ENCODE results near the gene ZNF792.

The ZNF792 gene

GRCh38 chr19:35005256-35005977 lies 41.4 kb upstream of the ZNF792 start:
- Histone ChIP-seq H3K36me3 (replicated peaks) (peaks cover 17% of the 10 kb centered on the region), H3K27ac (peak overlapping the region; percentile 30), H3K27me3 (replicated peaks) (no peaks in the 10 kb centered on the region), H3K4me3 (ENCODE audit: low read depth, low read length) (no peak overlapping the region)
- no peak for DNase-seq
- no peak for TF ChIP-seq CTCF (IDR thresholded peaks at IDR 0.05; ENCODE audit: low read depth, low read length, missing control alignments)
- in situ Hi-C loops (cut with HindIII; ENCODE audit: low pct_ligation_motif_present, low sequenced_read_pairs): no loop called here

GRCh38 chr19:35004517-35005255 lies 40.7 kb upstream of the ZNF792 start:
- in situ Hi-C loops (cut with HindIII; ENCODE audit: low pct_ligation_motif_present, low sequenced_read_pairs): no loop called here
- H3K27me3 ChIP-seq (replicated peaks): no peaks in the 10 kb centered on the region
- H3K36me3 ChIP-seq (replicated peaks): peaks cover 10% of the 10 kb centered on the region
- DNase-seq: no peak
- H3K27ac ChIP-seq: no peak overlapping the region
- H3K4me3 ChIP-seq (ENCODE audit: low read depth, low read length): no peak overlapping the region
- no peak for TF ChIP-seq CTCF (IDR thresholded peaks at IDR 0.05; ENCODE audit: low read depth, low read length, missing control alignments)

DNA sequence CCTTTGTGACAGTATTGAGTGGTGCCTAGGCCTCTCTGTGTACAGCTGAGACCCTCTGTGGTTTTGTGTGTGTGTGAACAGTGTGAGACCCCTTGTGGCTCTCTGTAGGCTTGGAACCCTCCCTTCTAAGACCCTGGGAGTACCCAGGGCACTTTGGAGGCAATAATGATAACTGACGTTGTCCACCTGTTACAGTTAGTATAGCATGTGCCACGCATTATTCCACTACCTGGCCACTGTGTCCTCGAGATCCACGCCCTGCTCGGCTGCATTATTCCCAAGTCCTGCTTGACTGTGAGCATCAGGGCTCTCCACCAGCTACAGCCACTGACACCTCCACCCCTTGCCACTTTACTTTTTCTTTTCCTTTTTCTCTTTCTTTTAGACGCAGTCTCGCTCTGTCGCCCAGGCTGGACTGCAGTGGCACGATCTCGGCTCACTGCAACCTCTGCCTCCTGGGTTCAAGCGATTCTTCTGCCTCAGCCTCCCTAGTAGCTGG lies 38.1 kb upstream of the ZNF792 start:
- no peak overlapping the region for H3K27ac ChIP-seq
- DNase-seq: no peak
- no peaks in the 10 kb centered on the region for H3K27me3 ChIP-seq (replicated peaks)
- H3K36me3 ChIP-seq (replicated peaks): no peaks in the 10 kb centered on the region
- in situ Hi-C loops (cut with HindIII; ENCODE audit: low pct_ligation_motif_present, low sequenced_read_pairs): no loop called here
- H3K4me3 ChIP-seq (ENCODE audit: low read depth, low read length): no peak overlapping the region
- TF ChIP-seq CTCF (IDR thresholded peaks at IDR 0.05; ENCODE audit: low read depth, low read length, missing control alignments): no peak

DNA sequence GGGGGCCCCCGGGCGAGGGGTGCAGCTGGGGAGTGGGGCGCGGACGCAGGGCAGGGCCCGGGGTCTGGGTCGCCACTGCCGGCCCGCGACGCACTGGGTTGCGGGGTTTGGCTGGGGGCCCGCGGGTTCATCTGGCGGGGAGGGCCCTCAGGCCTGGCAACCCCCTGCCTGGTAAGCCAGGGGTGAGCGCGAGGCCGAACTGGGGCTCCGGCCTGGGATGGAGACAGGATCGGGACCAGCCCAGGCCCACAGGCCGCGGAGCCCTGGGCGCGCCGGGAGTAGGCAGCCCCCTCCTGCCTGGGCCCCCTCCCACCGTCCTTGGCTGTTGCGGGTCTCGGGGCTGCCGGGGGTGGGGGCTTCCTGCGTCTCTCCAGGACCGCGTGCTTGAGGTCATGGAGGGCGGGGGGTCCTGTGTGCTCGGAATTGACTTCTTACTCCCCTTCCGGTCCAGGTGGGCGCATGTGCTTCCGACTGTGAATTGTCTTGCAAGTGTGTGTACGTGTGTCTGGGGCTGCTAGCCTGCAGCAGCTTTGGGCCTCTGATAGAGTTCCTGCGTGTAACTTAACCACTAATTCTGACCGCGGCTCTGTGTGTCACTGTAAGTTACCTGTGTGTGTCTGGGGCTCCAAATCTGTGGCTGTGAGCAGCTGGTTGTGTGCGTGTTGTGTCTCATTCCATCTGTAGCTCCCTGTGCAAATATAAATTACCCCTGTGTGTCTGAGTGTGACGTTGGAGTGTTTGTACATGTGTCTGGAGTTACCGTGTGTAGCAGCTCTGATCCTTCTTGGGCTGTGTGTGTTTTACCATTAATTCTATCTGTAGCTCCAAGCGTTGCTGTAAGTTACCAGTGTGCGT lies 36.8 kb upstream of the ZNF792 start:
- H3K4me3 ChIP-seq (ENCODE audit: low read depth, low read length): peak overlapping the region; percentile 76
- in situ Hi-C loops (cut with HindIII; ENCODE audit: low pct_ligation_motif_present, low sequenced_read_pairs): no loop called here
- peak overlapping the region; percentile 88 for H3K27ac ChIP-seq

DNA sequence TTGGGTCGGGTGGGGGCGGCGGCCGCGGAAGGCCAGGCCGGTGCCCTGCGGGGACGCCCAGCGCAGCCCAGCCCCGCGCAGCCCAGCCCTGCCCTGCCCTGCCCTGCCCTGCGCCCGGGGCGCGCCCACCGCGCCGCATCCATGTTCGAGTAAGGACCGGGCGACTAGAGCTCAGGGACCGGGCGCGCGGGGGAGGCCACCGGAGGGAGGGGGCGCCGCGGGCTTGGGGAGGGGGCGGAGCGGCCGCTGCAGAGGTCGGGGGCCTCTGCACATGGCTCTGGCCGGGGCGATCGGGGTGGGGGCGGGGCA lies 36.3 kb upstream of the ZNF792 start:
- in situ Hi-C loops (cut with HindIII; ENCODE audit: low pct_ligation_motif_present, low sequenced_read_pairs): no loop called here
- Histone ChIP-seq H3K36me3 (replicated peaks) (no peaks in the 10 kb centered on the region), H3K27me3 (replicated peaks) (no peaks in the 10 kb centered on the region), H3K27ac (peak overlapping the region; percentile 88), H3K4me3 (ENCODE audit: low read depth, low read length) (peak overlapping the region; percentile 76)
- TF ChIP-seq CTCF (IDR thresholded peaks at IDR 0.05; ENCODE audit: low read depth, low read length, missing control alignments): no peak
- DNase-seq: no peak

More for the DNA sequence above, 36.8 kb upstream of the ZNF792 start:
- H3K36me3 ChIP-seq (replicated peaks): no peaks in the 10 kb centered on the region
- no peak for TF ChIP-seq CTCF (IDR thresholded peaks at IDR 0.05; ENCODE audit: low read depth, low read length, missing control alignments)
- DNase-seq: peak; percentile 31
- H3K27me3 ChIP-seq (replicated peaks): no peaks in the 10 kb centered on the region

All from brain microvascular endothelial cell (primary cell).